Osteoblast (primary cell): ENCODE data around the gene KIF9. TPM values are rescaled to one million over a fixed set of nuclear protein-coding genes. Genes with fewer than 3 reads are reported as not detected.
"Not testable (repeated sequence)": the region's sequence is repeated elsewhere in the genome, so short reads cannot be mapped to it uniquely, and the experiment has no call there.

Experiments used
- DNase-seq: peaks from one replicate; pipeline ENCODE4 v3.0.0; 2011; ENCODE audit warnings: low spot score, mixed read lengths; ENCODE audit not compliant: insufficient read length; ENCODE audit errors: missing footprints
- H2AFZ ChIP-seq: 2 replicates; pipeline ENCODE4 v1.6.0; 2011; ENCODE audit warnings: mild to moderate bottlenecking, low read length
- H3K27ac ChIP-seq: 2 replicates; pipeline ENCODE4 v1.5.1; 2011; ENCODE audit warnings: mild to moderate bottlenecking, low read depth, low read length, moderate library complexity
- H3K27me3 ChIP-seq: 2 replicates; pipeline ENCODE4 v1.6.0; 2012; ENCODE audit warnings: mild to moderate bottlenecking, control low read depth, inconsistent platforms, low read length, moderate library complexity; ENCODE audit not compliant: insufficient read depth
- H3K36me3 ChIP-seq: 2 replicates; pipeline ENCODE4 v1.5.1; 2011; ENCODE audit warnings: mild to moderate bottlenecking, low read length, control low read depth, moderate library complexity; ENCODE audit not compliant: insufficient read depth
- H3K4me1 ChIP-seq: 2 replicates; pipeline ENCODE4 v1.5.1; 2011; ENCODE audit warnings: mild to moderate bottlenecking, low read length, control low read depth, moderate library complexity; ENCODE audit not compliant: insufficient read depth
- H3K4me2 ChIP-seq: 2 replicates; pipeline ENCODE4 v1.6.0; 2011; ENCODE audit warnings: mild to moderate bottlenecking, low read length; ENCODE audit not compliant: insufficient read depth
- H3K4me3 ChIP-seq: fragments of 200-600 bp; sonication (generic); 3 replicates; pipeline ENCODE4 v1.5.1; 2012; ENCODE audit warnings: mild to moderate bottlenecking, low read length, inconsistent platforms; ENCODE audit not compliant: insufficient read depth
- H3K79me2 ChIP-seq: 2 replicates; pipeline ENCODE4 v1.6.0; 2012; ENCODE audit warnings: mild to moderate bottlenecking, low read length, control low read depth, inconsistent platforms; ENCODE audit not compliant: insufficient read depth
- H3K9me3 ChIP-seq: 2 replicates; pipeline ENCODE4 v1.5.1; 2011; ENCODE audit warnings: low read depth, low read length, control low read depth
- H4K20me1 ChIP-seq: 2 replicates; pipeline ENCODE4 v1.6.0; 2012; ENCODE audit warnings: mild to moderate bottlenecking, low read length, control low read depth; ENCODE audit not compliant: insufficient read depth
- CTCF ChIP-seq: IDR thresholded peaks from 2 replicates; pipeline ENCODE4 v1.5.1; 2011; ENCODE audit warnings: mild to moderate bottlenecking, low read depth, low read length, moderate library complexity; ENCODE audit errors: extremely low read depth
- total RNA-seq: library from RNA; depleted of rRNA; stranded (reverse); fragments of >200 nt; gene quantifications from 2 replicates; pipeline ENCODE4 v1.2.3, GENCODE V29; 2012

Gene KIF9
- total RNA-seq, 1 donor, result 5.1 TPM

DNA sequence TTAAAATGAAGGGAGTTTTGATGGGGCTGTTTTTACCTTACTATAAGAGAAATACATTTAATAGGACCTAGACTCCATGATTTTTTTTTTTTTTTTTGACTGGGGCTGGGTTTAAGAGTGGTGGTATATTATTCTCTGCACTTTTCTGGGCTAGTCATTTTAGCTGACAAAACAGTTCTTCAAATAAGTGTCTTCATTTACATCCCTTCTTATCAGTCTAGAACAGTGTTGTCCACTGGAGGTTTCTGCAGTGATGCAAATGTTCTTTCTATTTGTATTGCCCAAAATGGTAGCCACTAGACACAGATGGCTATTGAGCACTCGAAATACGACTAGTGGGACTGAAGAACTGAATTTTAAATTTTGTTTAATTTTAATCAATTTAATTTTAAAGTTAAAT, 37.4 kb upstream of the KIF9 start:
- Histone ChIP-seq H3K36me3 (peaks cover 32% of the 10 kb centered on the region), H3K27me3 (no peaks in the 10 kb centered on the region), H3K79me2 (peaks cover 4% of the 10 kb centered on the region), H3K27ac (no peak overlapping the region), H3K9me3 (no peaks in the 10 kb centered on the region), H4K20me1 (peaks cover 18% of the 10 kb centered on the region), H3K4me3 (no peak overlapping the region), H3K4me2 (no peak overlapping the region), H2AFZ (no peak overlapping the region), H3K4me1 (peaks cover 10% of the 10 kb centered on the region)
- DNase-seq, result no peak
- TF ChIP-seq CTCF, result no peak

GRCh38 chr3:47318916-47319315, 36.3 kb upstream of the KIF9 start:
- Histone ChIP-seq H3K4me1 (peaks cover 9% of the 10 kb centered on the region), H3K9me3 (no peaks in the 10 kb centered on the region), H3K4me2 (no peak overlapping the region), H3K36me3 (peaks cover 24% of the 10 kb centered on the region), H2AFZ (no peak overlapping the region), H3K79me2 (peaks cover 11% of the 10 kb centered on the region), H3K27me3 (no peaks in the 10 kb centered on the region), H4K20me1 (peaks cover 16% of the 10 kb centered on the region), H3K4me3 (no peak overlapping the region), H3K27ac (no peak overlapping the region)
- no peak for DNase-seq
- TF ChIP-seq CTCF, result no peak

DNA sequence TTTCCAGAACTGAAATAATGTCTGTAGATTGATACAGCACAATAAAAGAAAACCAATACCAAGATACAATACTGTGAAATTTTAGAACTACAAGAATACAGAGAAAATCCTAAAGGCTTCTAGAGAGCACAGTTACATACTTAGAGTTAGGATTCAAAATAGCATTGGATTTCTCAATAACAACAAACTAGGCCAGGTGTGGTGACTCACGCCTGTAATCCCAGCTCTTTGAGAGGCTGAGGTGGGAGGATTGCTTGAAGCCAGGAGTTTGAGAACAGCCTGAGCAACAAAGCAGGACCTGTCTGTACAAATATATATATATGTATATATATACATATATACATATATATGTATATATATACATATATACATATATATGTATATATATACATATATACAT, 33.6 kb upstream of the KIF9 start:
- Histone ChIP-seq H3K79me2 (peaks cover 14% of the 10 kb centered on the region), H4K20me1 (peaks cover 18% of the 10 kb centered on the region), H3K36me3 (peaks cover 11% of the 10 kb centered on the region)
- DNase-seq, H3K27me3 ChIP-seq, H2AFZ ChIP-seq, H3K9me3 ChIP-seq, H3K27ac ChIP-seq, H3K4me2 ChIP-seq, H3K4me1 ChIP-seq, H3K4me3 ChIP-seq: not testable (repeated sequence)

DNA sequence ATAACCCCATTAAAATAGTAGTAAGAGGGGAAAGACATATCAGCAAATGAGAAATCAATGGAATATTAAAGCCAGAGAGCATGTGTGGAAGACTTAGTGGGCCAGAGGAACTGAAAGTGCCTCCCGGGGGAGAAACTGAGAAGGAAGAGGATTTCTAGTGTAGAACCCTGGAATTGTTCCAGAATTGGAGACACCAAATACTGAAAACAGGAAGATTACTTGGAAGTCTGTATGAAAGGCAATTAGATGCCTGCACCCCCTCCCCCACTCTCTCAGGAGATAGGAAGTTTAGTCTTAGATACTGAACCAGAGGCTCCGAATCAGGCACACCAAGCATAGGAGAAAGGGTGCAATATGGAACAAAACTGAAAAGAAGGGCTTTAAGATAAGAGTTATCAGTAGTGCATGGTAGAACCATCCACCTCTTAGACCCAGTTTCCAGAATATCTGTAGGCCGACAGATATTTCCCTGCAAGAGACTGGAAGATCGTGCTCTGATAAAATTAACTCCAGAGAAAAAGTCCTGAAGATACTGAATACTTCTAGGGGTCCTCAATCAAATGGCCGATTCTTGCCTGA, 32.6 kb upstream of the KIF9 start:
- DNase-seq, result no peak
- no peak overlapping the region for H3K4me2 ChIP-seq
- peaks cover 2% of the 10 kb centered on the region for H3K36me3 ChIP-seq
- H2AFZ ChIP-seq, result no peak overlapping the region
- H4K20me1 ChIP-seq, result peaks cover 18% of the 10 kb centered on the region
- peaks cover 20% of the 10 kb centered on the region for H3K79me2 ChIP-seq
- no peaks in the 10 kb centered on the region for H3K27me3 ChIP-seq
- TF ChIP-seq CTCF, result no peak
- H3K4me3 ChIP-seq, result no peak overlapping the region
- no peak overlapping the region for H3K27ac ChIP-seq
- no peaks in the 10 kb centered on the region for H3K4me1 ChIP-seq
- no peaks in the 10 kb centered on the region for H3K9me3 ChIP-seq
